Lower lobe of right lung (tissue), 2 donors: Measurements from ENCODE around the gene RIPPLY1. TPM values are rescaled to one million over a fixed set of nuclear protein-coding genes. Genes with fewer than 3 reads are reported as not detected.
A peak's percentile ranks its signal among the peaks of the same experiment; 100 is the strongest.

Experiments used
- ATAC-seq, 2 donors: fragments of 200-7000 bp; cut with Tn5 transposase; one replicate each; pipeline ENCODE4 v1.9.1; 2020 to 2022; ENCODE audit warnings: mild to moderate bottlenecking in 2 of 2, moderate library complexity in 2 of 2
- DNase-seq: peaks from one replicate; pipeline ENCODE4 v3.0.0-alpha.2; 2020
- H3K27ac ChIP-seq: fragments of 200-600 bp; one replicate; pipeline ENCODE4 v1.8.0; 2022
- H3K27me3 ChIP-seq: fragments of 200-600 bp; one replicate; pipeline ENCODE4 v1.8.0; 2022; ENCODE audit warnings: low read depth
- H3K36me3 ChIP-seq: fragments of 200-600 bp; one replicate; pipeline ENCODE4 v1.8.0; 2022; ENCODE audit warnings: mild to moderate bottlenecking
- H3K4me1 ChIP-seq: fragments of 200-600 bp; one replicate; pipeline ENCODE4 v1.8.0; 2022
- H3K4me3 ChIP-seq: fragments of 200-600 bp; one replicate; pipeline ENCODE4 v1.8.0; 2022; ENCODE audit warnings: mild to moderate bottlenecking
- H3K9me3 ChIP-seq: fragments of 200-600 bp; one replicate; pipeline ENCODE4 v1.8.0; 2022
- intact Hi-C: fragments of 100-400 bp; cut with DNase I; formaldehyde crosslinking; loops from one replicate; pipeline ENCODE4 v1.11.0; 2022
- total RNA-seq: library from RNA; stranded (reverse); fragmentation: NEBNext Ultra II Directional; extraction: Animal tissue kit (Norgen Biotek cat#: 25700); gene quantifications from one replicate; pipeline ENCODE4 v1.2.1, GENCODE V29; 2021
- TF ChIP-seq, protein P1 (sequence below): fragments of 200-600 bp; IDR thresholded peaks from one replicate; pipeline ENCODE4 v1.8.0; 2022; ENCODE audit warnings: antibody characterized with exemption, mild to moderate bottlenecking
- donor health status: DM: no; HTN: yes; CAD: no; lungs with severe emphysema.

The RIPPLY1 gene
- total RNA-seq, 1 donor from 2014 or later = not detected

DNA sequence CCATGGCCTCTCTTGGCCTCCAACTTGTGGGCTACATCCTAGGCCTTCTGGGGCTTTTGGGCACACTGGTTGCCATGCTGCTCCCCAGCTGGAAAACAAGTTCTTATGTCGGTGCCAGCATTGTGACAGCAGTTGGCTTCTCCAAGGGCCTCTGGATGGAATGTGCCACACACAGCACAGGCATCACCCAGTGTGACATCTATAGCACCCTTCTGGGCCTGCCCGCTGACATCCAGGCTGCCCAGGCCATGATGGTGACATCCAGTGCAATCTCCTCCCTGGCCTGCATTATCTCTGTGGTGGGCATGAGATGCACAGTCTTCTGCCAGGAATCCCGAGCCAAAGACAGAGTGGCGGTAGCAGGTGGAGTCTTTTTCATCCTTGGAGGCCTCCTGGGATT, 25.1 kb upstream of the RIPPLY1 start:
- no peak for ATAC-seq
- no peak overlapping the region for H3K27ac ChIP-seq
- intact Hi-C loops = no loop called here

DNA sequence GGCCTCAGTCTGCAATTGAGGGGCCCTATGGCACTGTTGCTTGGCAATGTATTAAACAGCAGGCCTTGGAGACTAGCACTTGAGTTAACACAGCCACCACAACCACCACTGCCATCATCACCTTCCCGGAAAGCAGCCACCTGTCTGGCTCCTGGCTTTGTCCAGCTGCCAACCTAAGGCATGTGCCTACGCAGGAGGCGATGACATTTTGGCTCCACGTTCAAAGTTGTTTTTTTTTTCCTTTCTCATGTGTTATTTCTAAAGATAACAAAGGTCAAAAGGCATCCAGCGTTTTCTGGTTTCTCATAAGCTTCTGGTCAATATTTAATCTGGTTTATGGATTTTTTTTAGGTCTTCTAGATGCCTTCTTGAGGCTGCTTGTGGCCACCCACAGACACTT, 24.6 kb upstream of the RIPPLY1 start:
- TF ChIP-seq, protein P1, sequence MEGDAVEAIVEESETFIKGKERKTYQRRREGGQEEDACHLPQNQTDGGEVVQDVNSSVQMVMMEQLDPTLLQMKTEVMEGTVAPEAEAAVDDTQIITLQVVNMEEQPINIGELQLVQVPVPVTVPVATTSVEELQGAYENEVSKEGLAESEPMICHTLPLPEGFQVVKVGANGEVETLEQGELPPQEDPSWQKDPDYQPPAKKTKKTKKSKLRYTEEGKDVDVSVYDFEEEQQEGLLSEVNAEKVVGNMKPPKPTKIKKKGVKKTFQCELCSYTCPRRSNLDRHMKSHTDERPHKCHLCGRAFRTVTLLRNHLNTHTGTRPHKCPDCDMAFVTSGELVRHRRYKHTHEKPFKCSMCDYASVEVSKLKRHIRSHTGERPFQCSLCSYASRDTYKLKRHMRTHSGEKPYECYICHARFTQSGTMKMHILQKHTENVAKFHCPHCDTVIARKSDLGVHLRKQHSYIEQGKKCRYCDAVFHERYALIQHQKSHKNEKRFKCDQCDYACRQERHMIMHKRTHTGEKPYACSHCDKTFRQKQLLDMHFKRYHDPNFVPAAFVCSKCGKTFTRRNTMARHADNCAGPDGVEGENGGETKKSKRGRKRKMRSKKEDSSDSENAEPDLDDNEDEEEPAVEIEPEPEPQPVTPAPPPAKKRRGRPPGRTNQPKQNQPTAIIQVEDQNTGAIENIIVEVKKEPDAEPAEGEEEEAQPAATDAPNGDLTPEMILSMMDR = no peak
- no peaks in the 10 kb centered on the region for H3K9me3 ChIP-seq
- H3K36me3 ChIP-seq = no peaks in the 10 kb centered on the region
- no peaks in the 10 kb centered on the region for H3K4me1 ChIP-seq
- H3K4me3 ChIP-seq = no peak overlapping the region
- H3K27me3 ChIP-seq = no peaks in the 10 kb centered on the region
- ATAC-seq (peak in 1 of 2 donors; percentile 64), DNase-seq (no peak)
- H3K27ac ChIP-seq = no peak overlapping the region
- intact Hi-C loops = no loop called here

More for the DNA sequence above, 25.1 kb upstream of the RIPPLY1 start:
- Histone ChIP-seq H3K9me3 (no peaks in the 10 kb centered on the region), H3K4me3 (no peak overlapping the region), H3K36me3 (no peaks in the 10 kb centered on the region), H3K27me3 (no peaks in the 10 kb centered on the region), H3K4me1 (no peaks in the 10 kb centered on the region)
- no peak for DNase-seq
- TF ChIP-seq, protein P1 = no peak

DNA sequence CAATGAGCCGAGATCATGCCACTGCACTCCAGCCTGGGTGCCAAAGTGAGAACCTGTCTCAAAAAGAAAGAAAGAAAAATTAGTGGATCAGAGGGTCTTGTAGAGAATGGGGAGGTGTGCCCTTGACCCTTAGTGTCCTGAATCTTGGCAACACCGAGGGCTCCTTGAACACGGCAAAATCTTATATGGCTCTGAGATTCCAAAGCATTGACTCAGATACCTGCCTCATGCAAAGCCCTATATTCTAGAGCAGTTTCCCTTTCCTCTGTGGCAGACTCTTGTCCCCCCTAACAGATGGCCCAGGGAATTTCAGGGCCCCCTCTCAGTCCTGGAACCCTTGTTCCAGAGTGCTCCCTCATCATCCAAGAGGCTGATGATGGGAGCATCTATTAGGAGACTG, 23.9 kb upstream of the RIPPLY1 start:
- intact Hi-C loops = no loop called here
- Histone ChIP-seq H3K36me3 (no peaks in the 10 kb centered on the region), H3K4me1 (no peaks in the 10 kb centered on the region), H3K9me3 (no peaks in the 10 kb centered on the region), H3K27me3 (no peaks in the 10 kb centered on the region), H3K4me3 (no peak overlapping the region), H3K27ac (no peak overlapping the region)
- TF ChIP-seq, protein P1 = no peak
- ATAC-seq (no peak), DNase-seq (no peak)

DNA sequence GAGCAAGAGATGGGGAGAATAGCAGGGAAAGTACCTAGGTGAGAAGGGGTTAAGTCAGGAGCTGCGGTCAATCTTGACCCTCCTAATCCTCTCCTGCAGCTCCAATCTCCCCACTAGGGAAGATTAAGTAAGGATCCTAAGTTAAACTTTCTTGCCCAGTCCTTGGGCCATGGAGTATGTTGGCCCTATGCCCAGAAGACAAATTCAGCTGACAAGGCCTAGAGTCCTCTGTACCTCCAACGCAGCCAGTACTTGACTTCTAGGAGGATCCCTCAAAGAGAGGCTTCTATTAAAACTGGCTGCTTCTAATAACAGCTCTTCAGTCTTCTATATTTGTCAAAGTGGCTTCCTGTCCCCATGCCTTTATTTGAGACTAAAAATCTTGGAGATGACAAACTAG, 18.5 kb upstream of the RIPPLY1 start:
- no peaks in the 10 kb centered on the region for H3K9me3 ChIP-seq
- TF ChIP-seq, protein P1 = no peak
- intact Hi-C loops = no loop called here
- no peak overlapping the region for H3K4me3 ChIP-seq
- no peaks in the 10 kb centered on the region for H3K4me1 ChIP-seq
- H3K27ac ChIP-seq = no peak overlapping the region
- no peaks in the 10 kb centered on the region for H3K27me3 ChIP-seq
- H3K36me3 ChIP-seq = no peaks in the 10 kb centered on the region
- ATAC-seq (no peak), DNase-seq (no peak)

DNA sequence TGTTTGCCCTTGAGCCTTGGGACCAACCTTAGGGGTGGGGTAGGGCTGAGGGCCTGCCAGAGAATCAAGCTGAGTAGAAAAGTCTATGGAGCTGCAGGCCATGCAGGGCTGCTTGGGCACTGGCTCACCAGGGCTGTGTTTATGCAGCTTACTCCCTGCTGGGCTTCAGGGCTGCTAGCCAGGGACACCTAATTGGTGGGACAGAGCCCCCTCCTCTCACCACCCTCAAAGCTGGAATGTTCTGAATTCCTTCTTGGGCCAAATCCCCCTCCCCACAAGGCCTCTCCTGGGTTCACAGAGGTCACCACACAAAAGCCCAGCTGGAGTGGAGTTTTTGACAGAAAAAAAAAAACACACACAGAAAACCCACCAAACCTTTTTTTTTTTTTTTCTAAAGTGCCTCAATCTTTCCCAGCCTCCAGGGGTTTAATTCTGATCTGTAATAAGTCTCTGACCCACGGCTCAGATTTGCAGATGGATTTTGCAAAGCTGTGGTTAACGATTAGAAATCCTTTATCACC, 16.9 kb upstream of the RIPPLY1 start, which contains the start of gene CLDN2:
TSS of gene CLDN2 (plus strand) at position 471 of the 521 bp plus-strand sequence. CDS start 7,827 bp downstream, outside the sequence.
- intact Hi-C loops = no loop called here
- no peak within 1 kb of the TSS for H3K27ac ChIP-seq
- H3K9me3 ChIP-seq = no peaks in the 10 kb centered on the region
- DNase-seq (no peak), ATAC-seq (no peak)
- no peaks in the 10 kb centered on the region for H3K36me3 ChIP-seq
- H3K4me3 ChIP-seq = no peak within 1 kb of the TSS
- TF ChIP-seq, protein P1 = no peak
- no peaks in the 10 kb centered on the region for H3K4me1 ChIP-seq
- no peaks in the 10 kb centered on the region for H3K27me3 ChIP-seq
